SK-N-SH (cell line): Measurements from ENCODE around the gene PHIP. TPM values are rescaled to one million over a fixed set of nuclear protein-coding genes. Genes with fewer than 3 reads are reported as not detected.

Source experiments
- CTCF ChIA-PET: fragments of 300-600, 350-600 bp; formaldehyde crosslinking; extraction: SDS; loops from one replicate; lab custom pipeline; 2021; lab: Yijun Ruan, JAX
- POLR2A ChIA-PET: fragments of 350-600 bp; sonication (Branson Sonifier 250); formaldehyde crosslinking; extraction: SDS; loops from one replicate; lab custom pipeline; 2020; ENCODE audit warnings: antibody characterized with exemption, inconsistent platforms; lab: Yijun Ruan, JAX
- DNase-seq: peaks from one replicate; pipeline ENCODE4 v3.0.0; 2012
- H2AFZ ChIP-seq: fragments of 200-600 bp; sonication (generic); 2 replicates; pipeline ENCODE4 v1.8.1; 2016; ENCODE audit warnings: antibody characterized with exemption, mild to moderate bottlenecking, low read depth
- H3F3A ChIP-seq: fragments of 200-600 bp; sonication (generic); replicated peaks from 2 replicates; pipeline ENCODE3; 2016; ENCODE audit warnings: antibody characterized with exemption, mild to moderate bottlenecking; ENCODE audit not compliant: insufficient read depth
- H3K27ac ChIP-seq, 2 experiments: fragments of 200-500 bp in 1 of 2; fragments of 200-600 bp in 1 of 2; sonication (Bioruptor generic) in 1 of 2; sonication (generic), shearing (Covaris generic) in 1 of 2; 2 replicates each; pipeline versions ENCODE4 v1.5.1 to v1.6.1; 2014 to 2016; ENCODE audit warnings: low read depth in 2 of 2, inconsistent platforms in 1 of 2, low read length in 1 of 2, mild to moderate bottlenecking in 1 of 2, mixed read lengths in 1 of 2
- H3K27me3 ChIP-seq: fragments of 200-600 bp; sonication (generic), shearing (Covaris generic); 2 replicates; pipeline ENCODE4 v1.6.1; 2016; ENCODE audit warnings: mixed run types; ENCODE audit not compliant: insufficient read depth
- H3K36me3 ChIP-seq, 2 experiments: fragments of 200-500 bp in 1 of 2; fragments of 200-600 bp in 1 of 2; sonication (Bioruptor generic) in 1 of 2; sonication (generic) in 1 of 2; replicated peaks in 1 of 2; 2 replicates each; pipeline versions ENCODE3 to v1.5.1; 2014 to 2016; ENCODE audit warnings: low read length in 1 of 2, mild to moderate bottlenecking in 1 of 2; ENCODE audit not compliant: insufficient read depth in 2 of 2, control insufficient read depth in 1 of 2
- H3K4me1 ChIP-seq, 2 experiments: fragments of 200-500 bp in 1 of 2; fragments of 200-600 bp in 1 of 2; sonication (Bioruptor generic) in 1 of 2; sonication (generic), shearing (Covaris generic) in 1 of 2; 2 replicates each; pipeline versions ENCODE4 v1.5.1 to v1.6.1; 2014 to 2016; ENCODE audit warnings: low read depth in 1 of 2, low read length in 1 of 2, mixed run types in 1 of 2; ENCODE audit not compliant: insufficient read depth in 2 of 2, control insufficient read depth in 1 of 2
- H3K4me2 ChIP-seq: fragments of 200-600 bp; sonication (generic), shearing (Covaris generic); 2 replicates; pipeline ENCODE4 v1.6.1; 2017; ENCODE audit warnings: mixed run types
- H3K4me3 ChIP-seq, 2 experiments: fragments of 200-500 bp in 1 of 2; fragments of 200-600 bp in 1 of 2; sonication (Bioruptor generic) in 1 of 2; sonication (generic), shearing (Covaris generic) in 1 of 2; 2 replicates each; pipeline versions ENCODE4 v1.5.1 to v1.8.1; 2014 to 2016; ENCODE audit warnings: low read depth in 2 of 2, inconsistent platforms in 1 of 2, low read length in 1 of 2, mild to moderate bottlenecking in 1 of 2, mixed read lengths in 1 of 2, moderate library complexity in 1 of 2
- H3K79me2 ChIP-seq: fragments of 200-600 bp; sonication (generic); 2 replicates; pipeline ENCODE4 v1.8.1; 2017; ENCODE audit warnings: mild to moderate bottlenecking; ENCODE audit not compliant: insufficient read depth
- H3K9ac ChIP-seq: fragments of 200-600 bp; sonication (generic); 2 replicates; pipeline ENCODE4 v1.6.1; 2017; ENCODE audit warnings: mixed run types
- H3K9me2 ChIP-seq: fragments of 200-600 bp; sonication (generic); 2 replicates; pipeline ENCODE4 v1.6.1; 2017; ENCODE audit warnings: mixed run types
- H3K9me3 ChIP-seq: fragments of 200-600 bp; sonication (generic); 2 replicates; pipeline ENCODE4 v1.6.1; 2017; ENCODE audit warnings: mixed run types, mild to moderate bottlenecking, moderate library complexity
- H4K20me1 ChIP-seq: fragments of 200-600 bp; sonication (generic); 2 replicates; pipeline ENCODE4 v1.6.1; 2017; ENCODE audit warnings: mild to moderate bottlenecking, mixed run types; ENCODE audit not compliant: insufficient read depth
- CHD2 ChIP-seq: fragments of 150-350 bp; IDR thresholded peaks from 2 replicates; pipeline ENCODE4 v1.6.1; 2018; ENCODE audit warnings: low read length; ENCODE audit not compliant: partially characterized antibody
- ELF1 ChIP-seq: IDR thresholded peaks from 2 replicates; pipeline ENCODE4 v1.4.0; 2012
- FOSL2 ChIP-seq: IDR thresholded peaks from 2 replicates; pipeline ENCODE4 v1.4.0; 2012; ENCODE audit warnings: low read depth, mild to moderate bottlenecking, moderate library complexity, borderline replicate concordance
- GATA2 ChIP-seq: sonication (generic); formaldehyde crosslinking; IDR thresholded peaks from 2 replicates; pipeline ENCODE4 v1.5.0; 2020; ENCODE audit warnings: mild to moderate bottlenecking, missing genetic modification reagents
- MXI1 ChIP-seq: IDR thresholded peaks from 2 replicates; pipeline ENCODE4 v1.6.1; 2012; ENCODE audit warnings: mild to moderate bottlenecking, low read depth, low read length, improper control_type of control experiment
- NFIC ChIP-seq: IDR thresholded peaks from 2 replicates; pipeline ENCODE4 v1.4.0; 2012; ENCODE audit warnings: borderline replicate concordance
- NRF1 ChIP-seq: IDR thresholded peaks from 2 replicates; pipeline ENCODE4 v1.6.1; 2012; ENCODE audit warnings: low read depth, mild to moderate bottlenecking, low read length
- POLR2AphosphoS5 ChIP-seq: IDR thresholded peaks from 2 replicates; pipeline ENCODE4 v1.6.1; 2012; ENCODE audit warnings: low read depth, low read length
- RAD21 ChIP-seq: IDR thresholded peaks from 2 replicates; pipeline ENCODE4 v1.6.1; 2012; ENCODE audit warnings: mild to moderate bottlenecking, low read length
- RFX5 ChIP-seq: IDR thresholded peaks from 2 replicates; pipeline ENCODE4 v1.6.1; 2012; ENCODE audit warnings: mild to moderate bottlenecking, improper control_type of control experiment, low read length
- RXRA ChIP-seq: IDR thresholded peaks from 2 replicates; pipeline ENCODE4 v1.4.0; 2012; ENCODE audit warnings: low read depth, mild to moderate bottlenecking, borderline replicate concordance
- TCF12 ChIP-seq: IDR thresholded peaks from 2 replicates; pipeline ENCODE4 v1.4.0; 2012
- WGBS: methylation state at CpG from one replicate; pipeline ENCODE4 v1.1.6; 2017; ENCODE audit warnings: low lambda C conversion rate; 5-methylcytosine and 5-hydroxymethylcytosine counted together
- polyA plus RNA-seq, 3 experiments: library from polyadenylated mRNA; depleted of rRNA; stranded (reverse); fragments of >200 nt; gene quantifications; 2 replicates each; pipeline ENCODE4 v1.2.3, GENCODE V29; 2012
- TF ChIP-seq, protein P1 (sequence below): IDR thresholded peaks from 2 replicates; pipeline ENCODE4; 2012
- TF ChIP-seq, protein P2 (sequence below): IDR thresholded peaks from 2 replicates; pipeline ENCODE4 v1.6.1; 2012; ENCODE audit warnings: mild to moderate bottlenecking, low read depth, low read length, moderate library complexity

The PHIP gene
- polyA plus RNA-seq, 1 of the 3 experiments (the other 2 are of a cell fraction): 1.7 TPM

DNA sequence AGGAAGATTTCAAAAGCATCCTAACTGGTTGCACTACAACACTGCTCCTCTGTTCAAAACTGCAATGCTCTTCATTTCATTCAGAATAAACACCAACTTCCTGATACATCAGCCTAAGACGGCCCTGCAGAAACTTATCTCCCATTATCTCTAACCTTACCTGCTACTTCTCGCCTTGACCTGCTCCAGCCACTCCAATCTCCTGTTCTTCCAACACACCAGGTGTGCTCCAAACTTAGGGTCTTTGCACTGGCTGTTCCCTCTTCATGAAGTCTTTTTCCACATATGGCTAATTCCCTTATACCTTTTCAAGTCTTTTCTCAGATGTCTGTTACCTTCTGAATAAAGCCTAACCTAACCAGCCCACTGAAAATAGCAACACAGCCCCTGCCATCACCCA is 32.1 kb downstream of the PHIP start:
- H3K27ac ChIP-seq: no peak overlapping the region
- CTCF ChIA-PET: interaction anchor here (1.4 kb wide), 1 partner anchor 16 kb away, joined by 5 read pairs; no protein-coding TSS in a partner anchor
- H3K9ac ChIP-seq: no peak overlapping the region
- H3K27me3 ChIP-seq: no peaks in the 10 kb centered on the region
- no peak for DNase-seq
- H2AFZ ChIP-seq: no peak overlapping the region
- H3K4me2 ChIP-seq: no peak overlapping the region
- peaks cover 45 to 55% of the 10 kb centered on the region in 2 experiments for H3K36me3 ChIP-seq
- POLR2A ChIA-PET: no interaction called here
- H3K9me2 ChIP-seq: no peaks in the 10 kb centered on the region
- H3K79me2 ChIP-seq: no peaks in the 10 kb centered on the region
- no peaks in the 10 kb centered on the region for H3K9me3 ChIP-seq
- H3F3A ChIP-seq: no peaks in the 10 kb centered on the region
- 91% methylated on average over 2 of the region's 2 CpGs for WGBS
- no peaks in the 10 kb centered on the region; a peak in 1 of 4 replicates for H3K4me1 ChIP-seq
- no peak overlapping the region for H3K4me3 ChIP-seq
- no peaks in the 10 kb centered on the region for H4K20me1 ChIP-seq
- TF ChIP-seq RAD21: no peak
- TF ChIP-seq RFX5: no peak
- TF ChIP-seq TCF12: no peak
- TF ChIP-seq MXI1: no peak
- TF ChIP-seq, protein P1, sequence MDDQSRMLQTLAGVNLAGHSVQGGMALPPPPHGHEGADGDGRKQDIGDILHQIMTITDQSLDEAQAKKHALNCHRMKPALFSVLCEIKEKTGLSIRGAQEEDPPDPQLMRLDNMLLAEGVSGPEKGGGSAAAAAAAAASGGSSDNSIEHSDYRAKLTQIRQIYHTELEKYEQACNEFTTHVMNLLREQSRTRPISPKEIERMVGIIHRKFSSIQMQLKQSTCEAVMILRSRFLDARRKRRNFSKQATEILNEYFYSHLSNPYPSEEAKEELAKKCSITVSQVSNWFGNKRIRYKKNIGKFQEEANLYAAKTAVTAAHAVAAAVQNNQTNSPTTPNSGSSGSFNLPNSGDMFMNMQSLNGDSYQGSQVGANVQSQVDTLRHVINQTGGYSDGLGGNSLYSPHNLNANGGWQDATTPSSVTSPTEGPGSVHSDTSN: no peak
- TF ChIP-seq, protein P2, sequence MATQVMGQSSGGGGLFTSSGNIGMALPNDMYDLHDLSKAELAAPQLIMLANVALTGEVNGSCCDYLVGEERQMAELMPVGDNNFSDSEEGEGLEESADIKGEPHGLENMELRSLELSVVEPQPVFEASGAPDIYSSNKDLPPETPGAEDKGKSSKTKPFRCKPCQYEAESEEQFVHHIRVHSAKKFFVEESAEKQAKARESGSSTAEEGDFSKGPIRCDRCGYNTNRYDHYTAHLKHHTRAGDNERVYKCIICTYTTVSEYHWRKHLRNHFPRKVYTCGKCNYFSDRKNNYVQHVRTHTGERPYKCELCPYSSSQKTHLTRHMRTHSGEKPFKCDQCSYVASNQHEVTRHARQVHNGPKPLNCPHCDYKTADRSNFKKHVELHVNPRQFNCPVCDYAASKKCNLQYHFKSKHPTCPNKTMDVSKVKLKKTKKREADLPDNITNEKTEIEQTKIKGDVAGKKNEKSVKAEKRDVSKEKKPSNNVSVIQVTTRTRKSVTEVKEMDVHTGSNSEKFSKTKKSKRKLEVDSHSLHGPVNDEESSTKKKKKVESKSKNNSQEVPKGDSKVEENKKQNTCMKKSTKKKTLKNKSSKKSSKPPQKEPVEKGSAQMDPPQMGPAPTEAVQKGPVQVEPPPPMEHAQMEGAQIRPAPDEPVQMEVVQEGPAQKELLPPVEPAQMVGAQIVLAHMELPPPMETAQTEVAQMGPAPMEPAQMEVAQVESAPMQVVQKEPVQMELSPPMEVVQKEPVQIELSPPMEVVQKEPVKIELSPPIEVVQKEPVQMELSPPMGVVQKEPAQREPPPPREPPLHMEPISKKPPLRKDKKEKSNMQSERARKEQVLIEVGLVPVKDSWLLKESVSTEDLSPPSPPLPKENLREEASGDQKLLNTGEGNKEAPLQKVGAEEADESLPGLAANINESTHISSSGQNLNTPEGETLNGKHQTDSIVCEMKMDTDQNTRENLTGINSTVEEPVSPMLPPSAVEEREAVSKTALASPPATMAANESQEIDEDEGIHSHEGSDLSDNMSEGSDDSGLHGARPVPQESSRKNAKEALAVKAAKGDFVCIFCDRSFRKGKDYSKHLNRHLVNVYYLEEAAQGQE: no peak
- TF ChIP-seq ELF1: no peak
- no peak for TF ChIP-seq POLR2AphosphoS5

DNA sequence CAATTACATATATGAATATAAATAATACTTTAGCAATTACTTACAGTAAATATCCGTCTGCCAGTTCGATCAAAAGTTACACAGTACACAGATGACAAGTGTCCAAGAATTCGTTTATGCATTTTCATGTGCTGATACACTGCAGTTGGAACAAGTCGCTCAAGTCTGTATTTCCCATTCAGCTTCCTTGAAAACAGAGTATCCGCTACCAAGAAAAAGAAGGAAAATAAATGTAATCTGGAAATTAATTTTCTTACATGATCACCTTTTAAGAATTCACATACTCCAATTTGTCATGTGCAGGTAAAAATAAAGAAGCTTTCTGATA is 35.3 kb downstream of the PHIP start:
- Histone ChIP-seq H3K9me3 (no peaks in the 10 kb centered on the region), H3K79me2 (no peaks in the 10 kb centered on the region), H3K4me1 (no peaks in the 10 kb centered on the region), H3K9me2 (no peaks in the 10 kb centered on the region), H3K36me3 (peaks cover 55 to 63% of the 10 kb centered on the region in 2 experiments), H3F3A (no peaks in the 10 kb centered on the region), H3K4me3 (no peak overlapping the region), H3K27ac (no peak overlapping the region), H4K20me1 (no peaks in the 10 kb centered on the region), H3K27me3 (no peaks in the 10 kb centered on the region), H2AFZ (no peak overlapping the region), H3K4me2 (no peak overlapping the region), H3K9ac (no peak overlapping the region)
- DNase-seq: no peak
- TF ChIP-seq, protein P1: no peak
- no peak for TF ChIP-seq MXI1
- no peak for TF ChIP-seq FOSL2
- no peak for TF ChIP-seq GATA2 (CRISPR knock-in tag)
- TF ChIP-seq RAD21: no peak
- TF ChIP-seq NRF1: no peak
- no peak for TF ChIP-seq RXRA
- no peak for TF ChIP-seq NFIC
- no peak for TF ChIP-seq CHD2
- ChIA-PET CTCF (no interaction called here), POLR2A (no interaction called here)
- WGBS: 97% methylated on average over 5 of the region's 5 CpGs
